GM23248 (cell line): ENCODE data around the gene PRR15.

Experiments used
- EZH2 ChIP-seq: fragments of 200-600 bp; sonication (generic); IDR thresholded peaks from 2 replicates; pipeline ENCODE4 v1.6.1; 2018; ENCODE audit warnings: antibody characterized with exemption, mild to moderate bottlenecking; ENCODE audit not compliant: insufficient read depth, poor library complexity, severe bottlenecking
- EZH2phosphoT487 ChIP-seq: fragments of 200-600 bp; sonication (generic); IDR thresholded peaks from 2 replicates; pipeline ENCODE4 v1.6.1; 2018; ENCODE audit warnings: antibody characterized with exemption, moderate library complexity, mild to moderate bottlenecking, low read depth; ENCODE audit not compliant: insufficient read depth

GRCh38 chr7:29538389-29538788 is 25.2 kb upstream of the PRR15 start:
- TF ChIP-seq EZH2 (no peak), EZH2phosphoT487 (no peak)
